Smooth muscle cell of the brain vasculature (primary cell): ENCODE results near the gene KCNC3.

Experiments used
- DNase-seq: peaks from one replicate; pipeline ENCODE4 v3.0.0-alpha.2; 2012; ENCODE audit warnings: low read depth, low spot score

Gene KCNC3

DNA sequence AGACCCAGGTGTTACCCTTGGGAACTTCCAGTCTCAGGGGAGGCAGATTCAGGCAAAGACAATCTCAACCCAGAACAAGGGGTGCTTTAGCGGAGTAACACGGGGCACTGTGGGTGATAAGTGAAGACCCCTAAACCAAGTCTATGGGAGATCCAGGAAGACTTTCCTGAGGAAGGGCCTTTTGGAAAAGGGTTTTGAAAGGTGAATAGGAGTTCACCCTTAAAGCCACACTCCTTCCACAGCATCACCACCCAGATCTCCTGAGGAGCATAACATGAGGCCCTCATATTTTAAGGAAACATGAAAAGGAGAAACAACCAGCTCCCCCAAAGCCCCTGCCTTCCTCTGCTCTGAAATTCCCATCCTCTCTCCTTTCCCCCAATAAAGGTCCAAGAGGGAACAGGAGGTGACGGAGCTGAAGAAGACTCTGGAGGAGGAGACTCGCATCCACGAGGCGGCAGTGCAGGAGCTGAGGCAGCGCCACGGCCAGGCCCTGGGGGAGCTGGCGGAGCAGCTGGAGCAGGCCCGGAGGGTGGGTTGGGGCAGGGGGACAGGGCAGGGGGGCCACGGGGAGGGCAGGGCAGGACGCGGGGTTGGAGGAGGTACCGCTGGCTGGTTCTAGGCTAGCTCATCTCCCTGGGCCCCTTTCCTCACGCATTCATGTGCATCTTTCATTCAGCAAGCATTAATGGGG is 52.7 kb downstream of the KCNC3 start:
- DNase-seq = no peak

DNA sequence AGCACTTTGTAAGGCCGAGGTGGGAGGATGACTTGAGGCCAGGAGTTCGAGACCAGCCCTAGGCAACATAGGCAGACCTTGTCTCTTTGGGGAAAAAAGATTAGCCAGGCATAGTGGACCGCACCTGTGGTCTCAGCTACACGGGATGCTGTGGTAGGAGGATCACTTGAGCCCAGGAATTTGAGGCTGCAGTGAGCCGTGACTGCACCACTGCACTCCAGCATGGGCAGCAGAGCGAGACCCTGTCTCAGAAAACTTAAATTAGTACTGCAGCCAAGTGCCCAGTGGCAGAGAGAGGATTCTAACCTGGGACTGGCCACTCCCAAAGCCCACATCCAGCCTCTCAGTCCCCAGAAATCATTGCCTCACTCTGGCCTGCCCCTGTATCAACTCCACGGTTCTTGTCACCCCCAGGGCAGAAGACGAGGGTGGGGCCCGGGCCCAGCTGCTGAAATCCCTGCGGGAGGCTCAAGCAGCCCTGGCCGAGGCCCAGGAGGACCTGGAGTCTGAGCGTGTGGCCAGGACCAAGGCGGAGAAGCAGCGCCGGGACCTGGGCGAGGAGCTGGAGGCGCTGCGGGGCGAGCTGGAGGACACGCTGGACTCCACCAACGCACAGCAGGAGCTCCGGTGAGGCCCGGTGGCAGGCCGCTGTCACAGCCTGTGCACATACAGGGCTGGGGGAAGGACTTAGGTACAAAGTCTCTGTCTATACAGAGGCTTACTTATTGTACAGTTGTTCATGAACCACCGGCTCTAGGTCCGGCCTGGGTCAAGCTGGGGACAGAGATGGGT is 53.4 kb downstream of the KCNC3 start:
- DNase-seq = no peak

DNA sequence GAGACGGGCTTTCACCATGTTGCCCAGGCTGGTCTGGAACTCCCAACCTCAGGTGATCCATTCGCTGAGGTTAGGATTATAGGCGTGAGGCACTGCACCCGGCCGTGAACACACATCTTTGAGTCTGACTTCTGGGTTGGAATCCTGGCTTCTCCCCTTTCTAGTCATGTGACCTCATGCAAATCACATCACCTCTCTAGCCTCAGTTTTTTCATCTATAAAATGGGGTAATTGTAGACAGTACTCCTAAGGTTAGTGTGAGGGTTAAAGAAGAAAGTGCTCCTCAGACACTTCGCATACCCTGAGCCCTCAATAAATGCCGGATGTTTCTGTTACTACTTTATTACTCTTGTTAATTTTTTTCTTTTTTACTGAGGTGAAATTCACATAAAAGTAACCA is 55.4 kb downstream of the KCNC3 start:
- DNase-seq = no peak

DNA sequence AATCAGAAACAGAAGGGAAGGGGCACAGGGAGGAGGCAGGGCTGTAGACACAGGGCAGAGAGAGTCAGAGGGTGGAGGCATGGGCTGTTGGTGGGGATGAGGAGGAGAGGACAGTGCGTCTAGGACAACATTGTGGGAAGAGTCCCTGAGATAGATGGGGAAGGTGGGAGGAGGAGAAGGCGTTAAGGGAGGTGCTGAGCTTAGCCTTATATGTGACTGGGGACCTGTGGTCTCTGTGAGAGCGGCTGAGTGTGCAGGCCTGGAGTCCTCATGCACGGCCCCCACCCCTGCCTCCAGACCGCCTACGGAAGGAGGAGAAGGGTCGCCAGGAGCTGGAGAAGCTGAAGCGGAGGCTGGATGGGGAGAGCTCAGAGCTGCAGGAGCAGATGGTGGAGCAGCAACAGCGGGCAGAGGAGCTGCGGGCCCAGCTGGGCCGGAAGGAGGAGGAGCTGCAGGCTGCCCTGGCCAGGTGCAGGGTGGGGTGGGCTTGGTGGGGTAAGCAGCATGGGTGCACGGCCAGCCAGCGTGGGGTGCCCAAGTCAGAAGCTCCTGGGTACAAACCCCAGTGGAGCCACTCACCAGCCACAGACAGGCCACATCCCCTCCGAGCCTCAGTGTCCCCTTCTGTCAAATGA is 56.8 kb downstream of the KCNC3 start:
- DNase-seq = no peak

DNA sequence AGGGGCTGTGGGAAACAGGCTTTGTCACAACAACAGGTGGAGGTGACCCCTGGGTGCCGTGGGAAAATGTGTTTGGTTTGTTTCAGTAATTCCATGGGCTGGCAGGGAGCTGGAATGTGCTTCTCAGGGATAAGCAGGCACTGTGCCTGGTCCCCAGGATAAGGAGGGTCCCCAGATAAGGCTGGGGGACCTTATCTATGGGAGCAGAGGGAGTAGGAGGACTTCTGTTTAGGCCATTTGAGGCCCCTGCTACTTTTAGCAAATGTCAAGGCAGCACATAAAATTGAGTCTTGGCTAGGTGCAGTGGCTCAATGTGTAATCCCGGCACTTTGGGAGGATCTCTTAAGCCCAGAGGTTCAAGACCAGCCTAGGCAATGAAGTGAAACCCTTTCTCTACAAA is 59.5 kb downstream of the KCNC3 start:
- no peak for DNase-seq

DNA sequence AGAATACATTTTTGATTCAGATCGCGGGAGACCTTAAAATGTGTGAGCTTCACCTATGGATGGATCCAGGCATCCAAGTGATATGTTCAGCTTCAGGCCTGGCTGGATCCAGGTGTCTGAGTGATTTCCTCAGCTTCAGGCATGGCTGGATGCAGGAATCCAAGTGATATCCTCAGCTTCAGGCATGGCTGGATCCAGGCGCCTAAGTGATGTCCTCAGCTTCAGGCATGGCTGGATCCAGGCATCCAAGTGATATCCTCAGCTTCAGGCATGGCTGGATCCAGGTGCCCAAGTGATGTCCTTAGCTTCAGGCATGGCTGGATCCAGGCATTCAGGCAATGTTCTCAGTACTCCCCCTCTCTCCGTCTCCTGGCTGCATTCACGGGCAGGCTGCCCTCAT is 60.7 kb downstream of the KCNC3 start:
- DNase-seq = no peak

DNA sequence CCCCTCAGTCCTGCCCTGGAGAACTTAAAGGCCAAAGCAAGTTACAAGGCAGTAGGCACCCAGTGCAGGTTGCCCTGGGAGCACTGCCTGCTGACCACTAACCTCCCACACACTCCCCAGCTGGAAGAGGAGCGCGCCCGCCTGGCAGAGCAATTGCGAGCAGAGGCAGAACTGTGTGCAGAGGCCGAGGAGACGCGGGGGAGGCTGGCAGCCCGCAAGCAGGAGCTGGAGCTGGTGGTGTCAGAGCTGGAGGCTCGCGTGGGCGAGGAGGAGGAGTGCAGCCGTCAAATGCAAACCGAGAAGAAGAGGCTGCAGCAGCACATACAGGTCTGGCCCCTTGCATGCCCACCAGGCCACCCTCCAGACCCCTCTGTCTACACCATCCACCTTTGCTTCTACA is 61.1 kb downstream of the KCNC3 start:
- DNase-seq = no peak

DNA sequence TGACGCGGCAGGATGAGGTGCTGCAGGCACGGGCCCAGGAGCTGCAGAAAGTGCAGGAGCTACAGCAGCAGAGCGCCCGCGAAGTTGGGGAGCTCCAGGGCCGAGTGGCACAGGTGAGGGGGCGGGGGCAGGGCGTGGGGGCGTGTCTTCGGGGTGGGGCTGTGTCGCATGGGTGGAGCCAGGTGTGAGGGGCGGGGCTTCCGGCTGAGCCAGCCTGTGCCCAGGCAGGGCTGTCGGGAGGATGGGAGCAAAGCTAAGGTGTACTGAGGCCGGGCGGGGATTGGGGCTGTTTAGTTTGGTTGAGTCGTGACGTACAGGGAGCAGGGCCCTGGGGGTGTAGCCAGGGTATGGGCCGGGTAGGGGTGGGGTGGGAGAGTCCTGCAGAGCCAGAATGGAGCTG is 62.3 kb downstream of the KCNC3 start:
- DNase-seq = no peak

DNA sequence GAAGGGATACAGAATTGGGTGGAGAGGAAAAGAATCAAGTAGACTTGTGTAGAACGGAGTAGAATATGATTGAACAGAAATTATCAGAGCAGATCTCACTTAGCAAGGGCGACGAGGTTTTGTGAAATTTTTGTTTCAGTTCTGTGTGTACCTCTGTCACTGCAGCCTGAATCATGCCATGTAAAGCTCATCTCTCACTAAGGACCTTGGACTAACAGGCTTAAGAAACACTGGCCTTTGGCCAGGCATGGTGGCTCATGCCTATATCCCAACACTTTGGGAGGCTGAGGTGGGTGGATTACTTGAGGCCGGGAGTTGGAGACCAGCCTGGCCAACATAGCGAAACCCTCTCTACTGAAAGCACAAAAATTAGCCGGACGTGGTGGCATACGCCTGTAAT is 63.1 kb downstream of the KCNC3 start:
- no peak for DNase-seq

DNA sequence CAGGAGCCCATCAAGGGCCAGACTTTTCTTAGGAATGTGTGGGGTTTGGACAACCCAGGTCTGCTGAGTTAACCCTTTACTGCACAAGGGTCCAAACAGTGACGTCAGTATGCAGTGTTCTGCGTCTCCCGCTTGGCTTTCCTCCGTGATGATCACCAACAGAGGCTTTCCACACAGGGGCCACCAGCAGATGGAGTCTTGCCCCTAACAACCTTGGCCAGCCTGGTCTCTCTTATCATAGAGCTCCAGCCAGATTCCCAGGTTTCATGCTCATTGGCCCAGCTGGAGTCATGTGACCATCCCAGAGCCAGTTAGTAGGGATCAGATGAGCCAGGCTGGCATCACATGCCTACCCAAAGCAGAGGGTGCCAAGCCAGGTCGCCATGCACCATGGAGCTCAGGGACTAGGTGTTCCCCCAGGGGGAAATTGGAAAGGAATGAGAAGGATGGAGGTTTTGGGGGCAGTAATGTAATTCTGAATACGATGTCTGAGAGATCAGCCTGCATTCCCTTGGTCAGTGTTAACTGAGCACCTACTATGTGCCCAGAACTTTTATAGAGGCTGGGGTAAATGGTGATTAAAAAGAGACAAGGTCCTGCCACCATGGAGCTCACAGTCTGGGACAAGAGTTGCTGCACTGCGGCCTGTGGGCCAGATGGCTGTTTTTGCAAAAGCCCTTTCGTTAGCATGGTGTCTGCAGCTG is 64.5 kb downstream of the KCNC3 start:
- DNase-seq = no peak

DNA sequence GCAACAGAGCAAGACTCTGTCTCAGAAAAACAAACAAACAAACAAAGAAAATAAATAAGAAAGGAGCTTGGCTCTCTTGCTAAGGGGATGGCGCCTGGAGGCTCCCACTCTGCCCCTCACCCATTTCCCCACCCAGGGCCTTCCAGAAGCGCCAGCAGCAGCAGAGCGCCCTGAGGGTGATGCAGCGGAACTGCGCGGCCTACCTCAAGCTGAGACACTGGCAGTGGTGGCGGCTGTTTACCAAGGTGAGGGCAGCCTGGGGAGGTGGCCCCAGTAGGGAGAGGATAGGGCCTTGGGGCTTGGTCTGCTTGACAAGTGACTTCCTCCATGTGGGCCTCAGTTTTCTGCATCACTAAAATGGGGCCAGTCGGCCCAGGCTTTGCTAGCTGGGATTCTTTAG is 66.0 kb downstream of the KCNC3 start:
- no peak for DNase-seq
